HEK293 (cell line): Measurements from ENCODE around the gene CAPN5.

ENCODE experiments used
- CTCF ChIA-PET: fragments of 350-600 bp; formaldehyde crosslinking; extraction: SDS; loops from one replicate; lab custom pipeline; 2021; ENCODE audit warnings: antibody characterized with exemption; lab: Yijun Ruan, JAX
- POLR2A ChIA-PET: fragments of 300-600 bp; formaldehyde crosslinking; extraction: SDS; loops from one replicate; lab custom pipeline; 2020; ENCODE audit warnings: antibody characterized with exemption, inconsistent platforms; lab: Yijun Ruan, JAX
- H3K27ac ChIP-seq: fragments of 200-500 bp; sonication (Bioruptor generic); 2 replicates; pipeline ENCODE4 v1.5.1; 2014; ENCODE audit warnings: low read depth, low read length, control low read depth, inconsistent platforms; ENCODE audit errors: extremely low read depth
- H3K36me3 ChIP-seq, 2 experiments: fragments of 200-500 bp in 1 of 2; sonication (Bioruptor generic) in 1 of 2; 1 replicate in 1 of 2; 2 replicates in 1 of 2; pipeline ENCODE4 v1.5.1; 2014 to 2017; ENCODE audit warnings: inconsistent platforms in 2 of 2, low read length in 2 of 2; ENCODE audit not compliant: control insufficient read depth in 2 of 2, insufficient read depth in 1 of 2
- H3K4me1 ChIP-seq: fragments of 200-500 bp; sonication (Bioruptor generic); 2 replicates; pipeline ENCODE4 v1.5.1; 2014; ENCODE audit warnings: mild to moderate bottlenecking, low read length, inconsistent platforms; ENCODE audit not compliant: control insufficient read depth, insufficient read depth
- H3K4me3 ChIP-seq: 2 replicates; pipeline ENCODE4 v1.5.1; 2011; ENCODE audit warnings: low read depth, mild to moderate bottlenecking, control low read depth, low read length, moderate library complexity
- H3K9me3 ChIP-seq: fragments of 200-500 bp; sonication (Bioruptor generic); 2 replicates; pipeline ENCODE4 v1.5.1; 2014; ENCODE audit warnings: low read depth, low read length, inconsistent platforms; ENCODE audit not compliant: control insufficient read depth, insufficient read depth
- FEZF1 ChIP-seq: fragments of 450-650 bp; formaldehyde crosslinking; IDR thresholded peaks from 2 replicates; pipeline ENCODE4 v1.5.1; 2016; ENCODE audit warnings: missing biosample characterization, missing genetic modification characterization
- KLF1 ChIP-seq: fragments of 450-650 bp; formaldehyde crosslinking; IDR thresholded peaks from 2 replicates; pipeline ENCODE4 v1.5.1; 2016; ENCODE audit warnings: missing biosample characterization, missing genetic modification characterization
- ZBTB11 ChIP-seq: fragments of 450-650 bp; formaldehyde crosslinking; conservative IDR thresholded peaks from 2 replicates; pipeline ENCODE4 v1.5.1; 2016; ENCODE audit warnings: low read depth, missing biosample characterization, missing genetic modification characterization
- ZBTB20 ChIP-seq: fragments of 450-650 bp; formaldehyde crosslinking; IDR thresholded peaks from 2 replicates; pipeline ENCODE4 v1.5.1; 2016; ENCODE audit warnings: missing biosample characterization, missing genetic modification characterization
- ZBTB21 ChIP-seq: fragments of 450-650 bp; formaldehyde crosslinking; IDR thresholded peaks from 2 replicates; pipeline ENCODE4 v1.5.1; 2017; ENCODE audit warnings: missing biosample characterization, missing genetic modification characterization
- ZBTB44 ChIP-seq: fragments of 450-650 bp; IDR thresholded peaks from 2 replicates; pipeline ENCODE4 v1.5.1; 2018; ENCODE audit warnings: missing biosample characterization, mild to moderate bottlenecking, missing genetic modification characterization
- ZNF114 ChIP-seq: fragments of 450-650 bp; formaldehyde crosslinking; IDR thresholded peaks from 2 replicates; pipeline ENCODE4 v1.5.0; 2017; ENCODE audit warnings: missing biosample characterization, missing genetic modification characterization
- ZNF132 ChIP-seq: fragments of 450-650 bp; formaldehyde crosslinking; IDR thresholded peaks from 2 replicates; pipeline ENCODE4 v1.5.1; 2017; ENCODE audit warnings: missing biosample characterization, missing genetic modification characterization, borderline replicate concordance
- ZNF146 ChIP-seq: fragments of 450-650 bp; formaldehyde crosslinking; IDR thresholded peaks from 2 replicates; pipeline ENCODE4 v1.5.1; 2016; ENCODE audit warnings: missing biosample characterization, missing genetic modification characterization
- ZNF174 ChIP-seq: fragments of 450-650 bp; formaldehyde crosslinking; IDR thresholded peaks from 2 replicates; pipeline ENCODE4 v1.5.0; 2017; ENCODE audit warnings: missing biosample characterization, mild to moderate bottlenecking, missing genetic modification characterization
- ZNF184 ChIP-seq: fragments of 450-650 bp; IDR thresholded peaks from 2 replicates; pipeline ENCODE4 v1.5.1; 2018; ENCODE audit warnings: missing biosample characterization, mild to moderate bottlenecking, missing genetic modification characterization
- ZNF214 ChIP-seq: fragments of 450-650 bp; formaldehyde crosslinking; IDR thresholded peaks from 2 replicates; pipeline ENCODE4 v1.5.1; 2017; ENCODE audit warnings: missing biosample characterization, mild to moderate bottlenecking, missing genetic modification characterization, borderline replicate concordance
- ZNF514 ChIP-seq: fragments of 450-650 bp; formaldehyde crosslinking; IDR thresholded peaks from 2 replicates; pipeline ENCODE4 v1.5.1; 2016; ENCODE audit warnings: missing biosample characterization, missing genetic modification characterization
- ZNF518A ChIP-seq: fragments of 450-650 bp; formaldehyde crosslinking; conservative IDR thresholded peaks from 2 replicates; pipeline ENCODE4 v1.5.1; 2016; ENCODE audit warnings: low read depth, missing biosample characterization, missing genetic modification characterization
- ZNF596 ChIP-seq: fragments of 450-650 bp; IDR thresholded peaks from 2 replicates; pipeline ENCODE4 v1.5.0; 2018; ENCODE audit warnings: missing biosample characterization, mild to moderate bottlenecking, missing genetic modification characterization, moderate library complexity
- ZNF658 ChIP-seq: fragments of 450-650 bp; formaldehyde crosslinking; IDR thresholded peaks from 2 replicates; pipeline ENCODE4; 2016; ENCODE audit warnings: missing biosample characterization, missing genetic modification characterization
- ZSCAN5A ChIP-seq: fragments of 450-650 bp; formaldehyde crosslinking; IDR thresholded peaks from 2 replicates; pipeline ENCODE4 v1.5.1; 2016; ENCODE audit warnings: missing biosample characterization, missing genetic modification characterization

The CAPN5 gene

GRCh38 chr11:77124488-77124887 is 57.7 kb downstream of the CAPN5 start (continued):
- TF ChIP-seq ZNF596 (tag by site-specific recombination) = no peak

- CTCF ChIA-PET = interaction anchor here (1.1 to 4.3 kb wide), 2 partner anchors 10 to 62 kb away, joined by 3 to 95 read pairs; no protein-coding TSS in a partner anchor
- Histone ChIP-seq H3K9me3 (no peaks in the 10 kb centered on the region), H3K4me1 (no peaks in the 10 kb centered on the region; the same call in 1 of the 2 replicates), H3K36me3 (no peaks in the 10 kb centered on the region), H3K4me3 (no peak overlapping the region), H3K27ac (no peak overlapping the region)
- POLR2A ChIA-PET = no interaction called here
- no peak for TF ChIP-seq ZNF514 (tag by site-specific recombination)
- no peak for TF ChIP-seq ZBTB20 (tag by site-specific recombination)
- TF ChIP-seq KLF1 (tag by site-specific recombination) = no peak
- no peak for TF ChIP-seq ZNF518A (tag by site-specific recombination)
- TF ChIP-seq ZNF132 (tag by site-specific recombination) = no peak
- no peak for TF ChIP-seq ZNF114 (tag by site-specific recombination)
- TF ChIP-seq ZNF214 (tag by site-specific recombination) = no peak
- TF ChIP-seq ZNF184 = no peak
- no peak for TF ChIP-seq ZBTB21 (tag by site-specific recombination)
- TF ChIP-seq ZNF658 = no peak
- TF ChIP-seq ZBTB11 (tag by site-specific recombination) = no peak
Observed at GRCh38 chr11:77125191-77125590, 58.4 kb downstream of the CAPN5 start.

GRCh38 chr11:77125695-77126094 is 58.9 kb downstream of the CAPN5 start:
- no peak overlapping the region for H3K27ac ChIP-seq
- H3K9me3 ChIP-seq = no peaks in the 10 kb centered on the region
- H3K36me3 ChIP-seq = no peaks in the 10 kb centered on the region
- ChIA-PET POLR2A (no interaction called here), CTCF (interaction anchor here (1.1 to 4.3 kb wide), 2 partner anchors 10 to 62 kb away, joined by 3 to 95 read pairs; no protein-coding TSS in a partner anchor)
- no peaks in the 10 kb centered on the region; the same call in 1 of the 2 replicates for H3K4me1 ChIP-seq
- no peak overlapping the region for H3K4me3 ChIP-seq
- no peak for TF ChIP-seq ZNF174 (tag by site-specific recombination)
- no peak for TF ChIP-seq ZNF146
- no peak for TF ChIP-seq ZSCAN5A (tag by site-specific recombination)
- no peak for TF ChIP-seq ZBTB44 (tag by site-specific recombination)
- no peak for TF ChIP-seq FEZF1
- TF ChIP-seq, all 188 proteins: peak for 0
